H9 (cell line): ENCODE data around the gene FAM174C. TPM values are rescaled to one million over a fixed set of nuclear protein-coding genes. Genes with fewer than 3 reads are reported as not detected.
A peak's percentile ranks its signal among the peaks of the same experiment; 100 is the strongest.

ENCODE experiments used
- DNase-seq: peaks from one replicate; pipeline ENCODE4 v3.0.0-alpha.2; 2017
- H2AFZ ChIP-seq: one replicate; pipeline ENCODE4 v1.6.1; 2013; ENCODE audit warnings: mild to moderate bottlenecking, low read length, control low read depth, moderate library complexity
- H2AK5ac ChIP-seq: 2 replicates; pipeline ENCODE4 v1.6.1; 2013; ENCODE audit warnings: low read length, control low read depth, mixed read lengths; ENCODE audit not compliant: insufficient read length
- H2BK120ac ChIP-seq: one replicate; pipeline ENCODE4 v1.6.1; 2013; ENCODE audit warnings: low read depth, mild to moderate bottlenecking, low read length, control low read depth, inconsistent platforms; ENCODE audit not compliant: poor library complexity, severe bottlenecking
- H2BK12ac ChIP-seq: 2 replicates; pipeline ENCODE4 v1.6.1; 2013; ENCODE audit warnings: low read length, control low read depth, mixed read lengths, low read depth; ENCODE audit not compliant: insufficient read length
- H2BK15ac ChIP-seq: 2 replicates; pipeline ENCODE4 v1.6.1; 2013; ENCODE audit warnings: low read depth, low read length, control low read depth
- H2BK20ac ChIP-seq: one replicate; pipeline ENCODE4 v1.6.1; 2013; ENCODE audit warnings: low read depth, mild to moderate bottlenecking, low read length, control low read depth, inconsistent platforms; ENCODE audit not compliant: poor library complexity, severe bottlenecking
- H2BK5ac ChIP-seq: 2 replicates; pipeline ENCODE4 v1.6.1; 2013; ENCODE audit warnings: low read length, control low read depth, mixed read lengths; ENCODE audit not compliant: insufficient read length
- H3K14ac ChIP-seq: 2 replicates; pipeline ENCODE4 v1.6.1; 2013; ENCODE audit warnings: low read length, control low read depth; ENCODE audit not compliant: insufficient read depth
- H3K18ac ChIP-seq: 2 replicates; pipeline ENCODE4 v1.6.1; 2013; ENCODE audit warnings: low read depth, mild to moderate bottlenecking, mixed read lengths, low read length, control low read depth; ENCODE audit not compliant: insufficient read length
- H3K23ac ChIP-seq: 2 replicates; pipeline ENCODE4 v1.6.1; 2013; ENCODE audit warnings: low read length, control low read depth, mixed read lengths, low read depth; ENCODE audit not compliant: insufficient read length
- H3K23me2 ChIP-seq: 2 replicates; pipeline ENCODE4 v1.6.1; 2013; ENCODE audit warnings: low read depth, mild to moderate bottlenecking, mixed read lengths, low read length, control low read depth; ENCODE audit not compliant: insufficient read length, poor library complexity, severe bottlenecking
- H3K27ac ChIP-seq: 2 replicates; pipeline ENCODE4 v1.5.1; 2013; ENCODE audit warnings: low read length, control low read depth, mixed read lengths, low read depth; ENCODE audit not compliant: insufficient read length
- H3K27me3 ChIP-seq: 2 replicates; pipeline ENCODE4 v1.6.1; 2013; ENCODE audit warnings: low read length, control low read depth, inconsistent platforms; ENCODE audit not compliant: insufficient read depth
- H3K4ac ChIP-seq: 2 replicates; pipeline ENCODE4 v1.6.1; 2013; ENCODE audit warnings: low read depth, mild to moderate bottlenecking, control low read depth, inconsistent platforms, low read length, moderate library complexity
- H3K4me1 ChIP-seq: 2 replicates; pipeline ENCODE4 v1.6.1; 2013; ENCODE audit warnings: low read length, control low read depth, inconsistent platforms; ENCODE audit not compliant: insufficient read depth
- H3K4me2 ChIP-seq: 2 replicates; pipeline ENCODE4 v1.6.1; 2013; ENCODE audit warnings: low read length, control low read depth, mixed read lengths; ENCODE audit not compliant: insufficient read length, insufficient read depth
- H3K56ac ChIP-seq: 2 replicates; pipeline ENCODE4 v1.6.1; 2013; ENCODE audit warnings: low read depth, mild to moderate bottlenecking, mixed read lengths, low read length, control low read depth; ENCODE audit not compliant: insufficient read length
- H3K79me1 ChIP-seq: 2 replicates; pipeline ENCODE4 v1.6.1; 2013; ENCODE audit warnings: low read depth, mild to moderate bottlenecking, moderate library complexity, low read length, control low read depth, inconsistent platforms; ENCODE audit not compliant: insufficient read depth, poor library complexity, severe bottlenecking
- H3K79me2 ChIP-seq: 2 replicates; pipeline ENCODE4 v1.6.1; 2013; ENCODE audit warnings: low read length, control low read depth, inconsistent platforms; ENCODE audit not compliant: insufficient read depth
- H3K9ac ChIP-seq: 2 replicates; pipeline ENCODE4 v1.6.1; 2013; ENCODE audit warnings: low read length, control low read depth, mixed read lengths; ENCODE audit not compliant: insufficient read length; ENCODE audit errors: extremely low read depth
- H3K9me3 ChIP-seq: one replicate; pipeline ENCODE4 v1.6.1; 2013; ENCODE audit warnings: low read depth, low read length, inconsistent platforms; ENCODE audit not compliant: control insufficient read depth
- H3T11ph ChIP-seq: one replicate; pipeline ENCODE4 v1.6.1; 2013; ENCODE audit warnings: mild to moderate bottlenecking, low read length, control low read depth, inconsistent platforms
- H4K20me1 ChIP-seq: one replicate; pipeline ENCODE4 v1.6.1; 2013; ENCODE audit not compliant: control insufficient read depth, insufficient read length, insufficient read depth
- H4K5ac ChIP-seq: 2 replicates; pipeline ENCODE4 v1.6.1; 2013; ENCODE audit warnings: low read depth, mild to moderate bottlenecking, mixed read lengths, low read length, control low read depth; ENCODE audit not compliant: insufficient read length
- H4K8ac ChIP-seq: replicated peaks from 2 replicates; pipeline ENCODE4 v1.6.1; 2013; ENCODE audit warnings: low read length, control low read depth, mixed read lengths, low read depth; ENCODE audit not compliant: insufficient read length
- H4K91ac ChIP-seq: 2 replicates; pipeline ENCODE4 v1.6.1; 2013; ENCODE audit warnings: low read depth, mild to moderate bottlenecking, moderate library complexity, mixed read lengths, low read length, control low read depth; ENCODE audit not compliant: insufficient read length
- H3K27ac Mint-ChIP-seq, 3 experiments: 2 replicates in 2 of 3; 3 replicates in 1 of 3; pipeline ENCODE4 v1.8.0; 2020 to 2021; ENCODE audit warnings: mixed read lengths in 3 of 3, mild to moderate bottlenecking in 1 of 3, moderate library complexity in 1 of 3
- H3K27me3 Mint-ChIP-seq: 2 replicates; pipeline ENCODE4 v1.8.0; 2021; ENCODE audit warnings: low read depth, mild to moderate bottlenecking, moderate library complexity, mixed read lengths
- H3K36me3 Mint-ChIP-seq, 3 experiments: 2 replicates in 2 of 3; 3 replicates in 1 of 3; pipeline ENCODE4 v1.8.0; 2020 to 2021; ENCODE audit warnings: low read depth in 3 of 3, mixed read lengths in 3 of 3; ENCODE audit not compliant: insufficient read depth in 1 of 3
- H3K4me1 Mint-ChIP-seq, 2 experiments: 2 replicates each; pipeline ENCODE4 v1.8.0; 2020; ENCODE audit warnings: mixed read lengths in 2 of 2
- H3K4me3 Mint-ChIP-seq, 2 experiments: 2 replicates in 1 of 2; 3 replicates in 1 of 2; pipeline ENCODE4 v1.8.0; 2020 to 2021; ENCODE audit warnings: mild to moderate bottlenecking in 2 of 2, mixed read lengths in 2 of 2, moderate library complexity in 1 of 2
- H3K9me3 Mint-ChIP-seq, 2 experiments: 2 replicates in 1 of 2; 3 replicates in 1 of 2; pipeline ENCODE4 v1.8.0; 2020; ENCODE audit warnings: mild to moderate bottlenecking in 2 of 2, mixed read lengths in 2 of 2, moderate library complexity in 1 of 2
- WGBS: extraction: QIAGEN DNeasy Blood & Tissue Kit; methylation state at CpG from one replicate; pipeline ENCODE4 v1.1.7; 2013; ENCODE audit warnings: missing lambda C conversion rate, low lambda C conversion rate, mixed read lengths; ENCODE audit not compliant: insufficient read length; ENCODE audit errors: extremely low coverage; 5-methylcytosine and 5-hydroxymethylcytosine counted together
- total RNA-seq: library from RNA; stranded (reverse); gene quantifications from 2 replicates; pipeline ENCODE4 v1.2.1, GENCODE V29; 2021
- TF ChIP-seq, protein P1 (sequence below): fragments of 200-600 bp; sonication (generic); conservative IDR thresholded peaks from 3 replicates; pipeline ENCODE4 v1.8.0; 2021; ENCODE audit warnings: antibody characterized with exemption, mild to moderate bottlenecking

FAM174C gene
- total RNA-seq, 1 experiment from 2014 or later, result 63.0 TPM

DNA sequence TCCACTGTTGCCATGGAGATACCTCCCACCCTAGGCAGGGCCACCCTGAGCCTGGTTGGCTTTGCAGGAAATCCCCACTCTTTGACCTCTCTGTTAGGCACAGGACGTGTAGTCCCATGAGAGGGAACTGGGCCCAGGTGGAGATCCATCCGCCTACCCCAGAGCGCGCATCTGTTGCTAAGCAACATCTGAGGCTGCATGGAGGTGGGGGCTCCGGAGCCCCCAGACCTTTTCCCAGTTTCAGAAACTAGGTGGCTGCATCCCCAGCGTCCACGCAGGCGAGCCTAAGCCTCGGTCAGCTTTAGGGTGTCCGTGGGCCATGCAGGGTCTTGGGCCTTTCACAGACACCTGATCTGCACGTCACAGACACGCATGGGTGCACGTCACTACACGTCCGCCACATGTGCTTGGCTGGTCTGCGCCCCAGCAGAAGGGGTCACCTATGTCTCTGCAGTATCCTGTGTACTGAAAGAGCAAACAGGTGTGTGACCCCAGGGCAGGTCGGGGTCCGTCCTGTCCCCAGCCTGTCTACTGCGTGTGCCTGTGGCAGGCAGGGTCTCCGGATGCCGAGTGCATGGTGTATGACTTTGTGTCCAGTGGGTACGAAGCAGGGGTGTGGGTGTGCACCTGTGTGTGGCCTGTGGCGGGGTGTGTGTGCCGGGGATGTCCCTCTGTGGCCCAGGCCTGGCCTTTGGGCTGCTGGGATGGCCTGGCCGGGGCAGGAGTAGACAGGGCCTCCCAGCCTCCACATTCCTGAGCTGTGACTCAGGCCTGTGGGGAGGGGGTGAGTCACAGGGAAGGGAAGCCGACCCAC, 10.3 kb upstream of the FAM174C start:
- peaks cover 4% of the 10 kb centered on the region; the same call in 1 of the 2 replicates for H3K4me1 ChIP-seq

More for the DNA sequence above, 10.3 kb upstream of the FAM174C start:
- H2BK5ac ChIP-seq, result no peak overlapping the region
- H2AK5ac ChIP-seq, result no peak overlapping the region
- H3K9me3 ChIP-seq, result no peaks in the 10 kb centered on the region
- WGBS, result no CpG with 5 or more reads among the region's 26 CpGs
- H4K8ac ChIP-seq, result no peak overlapping the region
- H3K4me1 Mint-ChIP-seq, result peaks cover 48 to 53% of the 10 kb centered on the region in 2 experiments
- H3K4me3 Mint-ChIP-seq, result peak overlapping the region; percentile 48 to 71
- H3K9ac ChIP-seq, result no peak overlapping the region
- H3K23ac ChIP-seq, result no peak overlapping the region
- 0 out of 2 replicates have a peak overlapping the region, but pooled peaks have one; percentile 14 for H3K14ac ChIP-seq
- peaks cover under 1 to 15% (median 2%) of the 10 kb centered on the region in 3 experiments for H3K36me3 Mint-ChIP-seq
- peaks cover 13% of the 10 kb centered on the region for H3K27me3 Mint-ChIP-seq
- no peaks in the 10 kb centered on the region for H3K27me3 ChIP-seq
- TF ChIP-seq, protein P1, sequence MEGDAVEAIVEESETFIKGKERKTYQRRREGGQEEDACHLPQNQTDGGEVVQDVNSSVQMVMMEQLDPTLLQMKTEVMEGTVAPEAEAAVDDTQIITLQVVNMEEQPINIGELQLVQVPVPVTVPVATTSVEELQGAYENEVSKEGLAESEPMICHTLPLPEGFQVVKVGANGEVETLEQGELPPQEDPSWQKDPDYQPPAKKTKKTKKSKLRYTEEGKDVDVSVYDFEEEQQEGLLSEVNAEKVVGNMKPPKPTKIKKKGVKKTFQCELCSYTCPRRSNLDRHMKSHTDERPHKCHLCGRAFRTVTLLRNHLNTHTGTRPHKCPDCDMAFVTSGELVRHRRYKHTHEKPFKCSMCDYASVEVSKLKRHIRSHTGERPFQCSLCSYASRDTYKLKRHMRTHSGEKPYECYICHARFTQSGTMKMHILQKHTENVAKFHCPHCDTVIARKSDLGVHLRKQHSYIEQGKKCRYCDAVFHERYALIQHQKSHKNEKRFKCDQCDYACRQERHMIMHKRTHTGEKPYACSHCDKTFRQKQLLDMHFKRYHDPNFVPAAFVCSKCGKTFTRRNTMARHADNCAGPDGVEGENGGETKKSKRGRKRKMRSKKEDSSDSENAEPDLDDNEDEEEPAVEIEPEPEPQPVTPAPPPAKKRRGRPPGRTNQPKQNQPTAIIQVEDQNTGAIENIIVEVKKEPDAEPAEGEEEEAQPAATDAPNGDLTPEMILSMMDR, result no peak
- H2BK15ac ChIP-seq, result no peak overlapping the region
- H3K4me2 ChIP-seq, result peak overlapping the region; percentile 45
- H3K9me3 Mint-ChIP-seq, result no peaks in the 10 kb centered on the region; a peak in 1 of 5 replicates
- no peak overlapping the region for H2BK120ac ChIP-seq
- peaks cover under 1% of the 10 kb centered on the region; the same call in 1 of the 2 replicates for H3K79me2 ChIP-seq
- H4K91ac ChIP-seq, result no peak overlapping the region
- no peak overlapping the region for H3K4ac ChIP-seq
- no peaks in the 10 kb centered on the region for H3K79me1 ChIP-seq
- H3K18ac ChIP-seq, result peak overlapping the region; percentile 29
- no peak overlapping the region for H3T11ph ChIP-seq
- H3K23me2 ChIP-seq, result peaks cover 31% of the 10 kb centered on the region
- no peak overlapping the region for H2AFZ ChIP-seq
- peak; percentile 91 for DNase-seq
- H4K20me1 ChIP-seq, result no peaks in the 10 kb centered on the region
- no peak overlapping the region for H4K5ac ChIP-seq
- H2BK20ac ChIP-seq, result no peak overlapping the region
- H3K56ac ChIP-seq, result no peak overlapping the region
- H2BK12ac ChIP-seq, result no peak overlapping the region
- no peak overlapping the region for H3K27ac ChIP-seq
- H3K27ac Mint-ChIP-seq, result peak overlapping the region; percentile 52 to 98 (median 91); a peak in 6 of 7 replicates
